Measurements from ENCODE around the gene MAG.
A peak's percentile ranks its signal among the peaks of the same experiment; 100 is the strongest.

The MAG gene

DNA sequence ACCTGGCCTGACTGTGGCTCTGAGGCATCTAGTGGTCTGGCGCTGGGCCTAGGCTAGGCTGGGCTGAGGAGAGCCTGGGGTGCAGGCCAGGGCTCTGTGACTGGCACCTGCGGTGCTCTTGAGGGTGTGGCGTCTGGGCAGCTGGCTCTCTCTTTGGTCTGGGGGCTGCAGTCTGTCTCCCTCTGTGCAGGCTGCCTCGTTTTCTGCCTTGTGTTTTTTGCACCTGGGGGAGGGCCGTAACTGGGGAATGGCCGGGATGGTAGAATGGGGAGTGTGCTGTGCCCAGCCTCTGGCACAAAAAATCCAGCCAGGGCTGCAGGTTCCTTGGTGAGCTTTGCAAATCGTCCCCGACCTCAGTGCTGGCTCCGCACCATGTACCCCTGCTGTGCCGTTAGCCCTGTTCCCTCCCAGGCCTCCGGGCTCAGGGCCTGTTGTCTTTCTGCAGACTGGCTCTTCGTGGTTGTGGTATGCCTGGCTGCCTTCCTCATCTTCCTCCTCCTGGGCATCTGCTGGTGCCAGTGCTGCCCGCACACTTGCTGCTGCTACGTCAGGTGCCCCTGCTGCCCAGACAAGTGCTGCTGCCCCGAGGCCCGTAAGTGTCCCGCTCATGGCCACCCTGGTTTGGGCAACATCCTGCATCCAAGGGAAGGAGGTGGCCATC, 29.7 kb upstream of the MAG start:
- H3K4me3 ChIP-seq: no peak overlapping the region
- peak overlapping the region in 1 of 21 experiments; percentile 50 for H3K27ac ChIP-seq

DNA sequence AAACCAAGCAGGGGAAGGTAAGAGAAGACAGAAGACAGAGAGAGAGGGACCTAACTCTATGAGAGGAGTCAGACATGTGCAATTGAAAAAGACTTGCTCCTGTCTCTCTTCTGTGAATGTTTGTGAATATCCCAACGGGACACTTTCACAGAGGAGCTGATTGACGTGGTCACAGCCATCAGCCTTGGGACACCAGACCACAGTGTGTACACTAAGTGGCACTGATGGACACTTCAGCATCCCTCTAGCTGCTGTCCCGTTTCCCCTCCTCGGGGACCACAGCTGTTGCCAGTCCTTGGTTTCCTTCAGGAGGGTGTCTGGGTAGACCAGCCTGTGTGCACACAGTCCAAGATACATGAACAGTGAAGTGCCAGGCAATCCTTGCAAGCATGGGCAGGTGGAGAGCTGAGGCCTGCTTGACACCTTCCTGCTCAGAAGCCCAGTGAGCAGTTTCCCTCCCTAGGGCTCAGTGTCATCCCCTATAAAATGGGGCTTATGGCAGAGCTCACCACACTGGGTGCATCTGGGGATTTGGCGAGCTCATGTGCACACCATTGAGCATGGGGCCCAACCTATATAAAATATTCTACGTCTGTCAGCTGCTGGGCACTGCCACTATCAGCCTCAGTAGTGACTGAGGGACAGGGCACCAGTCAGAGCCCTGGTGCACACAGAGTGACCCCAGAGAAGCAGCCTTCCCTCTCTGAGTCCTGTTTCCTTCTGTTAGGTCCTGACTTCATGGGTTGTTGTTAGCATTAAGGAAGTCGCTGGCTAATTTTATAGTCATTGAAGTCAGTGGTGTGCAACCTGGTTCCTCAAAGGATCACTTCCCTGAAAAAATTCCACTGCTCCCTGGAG, 27.5 kb upstream of the MAG start:
- Histone ChIP-seq H3K27ac (peak overlapping the region in 6 of 21 experiments; percentile 5 to 55 (median 20)), H3K4me3 (no peak overlapping the region)

DNA sequence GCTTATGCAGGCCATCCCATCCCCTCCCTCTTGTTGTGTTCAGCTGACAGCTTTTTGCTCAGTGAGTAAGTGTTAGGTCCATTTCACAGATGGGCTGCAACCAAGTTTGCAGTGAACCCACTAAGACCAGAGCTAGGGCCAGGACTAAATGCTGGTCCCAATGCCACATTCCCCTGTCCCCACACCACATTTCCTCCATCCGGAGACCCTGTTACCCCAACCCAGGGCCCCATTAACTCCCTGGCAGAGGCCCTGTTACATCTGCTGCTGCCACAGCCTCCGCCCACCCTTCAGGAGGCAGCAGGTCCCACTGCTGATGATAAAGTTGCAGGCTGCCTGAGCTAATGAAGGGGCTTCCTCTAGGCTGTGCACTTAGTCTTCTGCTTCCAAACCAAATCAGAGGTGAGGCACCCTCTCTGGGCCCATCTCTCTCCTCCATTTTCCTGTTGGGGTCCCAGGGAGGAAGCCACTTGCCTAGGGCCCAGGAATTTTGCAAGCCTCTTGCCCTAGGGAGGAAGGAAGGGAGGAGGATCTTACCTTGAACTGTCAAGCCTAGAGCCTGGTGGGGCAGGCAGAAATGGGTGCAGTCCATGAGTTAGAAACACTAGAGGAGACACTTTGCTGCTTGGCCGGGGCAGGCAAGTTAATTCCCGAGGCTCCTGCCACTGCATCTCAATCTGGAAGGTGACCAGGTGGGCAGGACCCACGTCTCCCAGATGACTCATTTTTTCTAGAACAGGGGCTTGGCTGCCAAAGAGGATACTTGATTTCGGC, 26.6 kb upstream of the MAG start:
- Histone ChIP-seq H3K4me3 (no peak overlapping the region), H3K27ac (peak overlapping the region in 12 of 21 experiments; percentile 5 to 90 (median 30))

DNA sequence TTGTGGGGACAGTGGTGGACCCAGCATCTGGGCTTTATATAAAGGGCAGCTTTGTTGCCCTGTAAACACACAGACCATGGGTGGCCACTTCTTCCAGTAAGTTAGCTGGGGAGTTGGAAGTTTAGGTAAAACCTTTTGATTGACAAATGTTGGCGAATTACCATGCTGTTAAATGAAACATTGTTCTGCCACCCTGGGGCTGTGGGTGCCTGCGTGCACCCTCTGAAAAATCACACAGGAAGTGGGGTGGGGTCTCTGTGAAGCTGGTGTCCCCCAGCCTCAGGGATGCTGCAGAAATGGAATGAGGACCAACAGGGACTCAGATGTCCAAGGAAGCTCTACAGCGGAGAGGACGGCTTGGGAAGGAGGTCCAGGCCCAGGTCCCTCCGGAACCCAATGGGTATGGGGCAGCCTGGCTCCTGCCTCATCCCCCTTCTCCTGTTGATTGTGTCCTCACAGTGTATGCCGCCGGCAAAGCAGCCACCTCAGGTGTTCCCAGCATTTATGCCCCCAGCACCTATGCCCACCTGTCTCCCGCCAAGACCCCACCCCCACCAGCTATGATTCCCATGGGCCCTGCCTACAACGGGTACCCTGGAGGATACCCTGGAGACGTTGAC, 26.0 kb upstream of the MAG start:
- Histone ChIP-seq H3K4me3 (no peak overlapping the region), H3K27ac (peak overlapping the region in 10 of 21 experiments; percentile 3 to 96 (median 46))

DNA sequence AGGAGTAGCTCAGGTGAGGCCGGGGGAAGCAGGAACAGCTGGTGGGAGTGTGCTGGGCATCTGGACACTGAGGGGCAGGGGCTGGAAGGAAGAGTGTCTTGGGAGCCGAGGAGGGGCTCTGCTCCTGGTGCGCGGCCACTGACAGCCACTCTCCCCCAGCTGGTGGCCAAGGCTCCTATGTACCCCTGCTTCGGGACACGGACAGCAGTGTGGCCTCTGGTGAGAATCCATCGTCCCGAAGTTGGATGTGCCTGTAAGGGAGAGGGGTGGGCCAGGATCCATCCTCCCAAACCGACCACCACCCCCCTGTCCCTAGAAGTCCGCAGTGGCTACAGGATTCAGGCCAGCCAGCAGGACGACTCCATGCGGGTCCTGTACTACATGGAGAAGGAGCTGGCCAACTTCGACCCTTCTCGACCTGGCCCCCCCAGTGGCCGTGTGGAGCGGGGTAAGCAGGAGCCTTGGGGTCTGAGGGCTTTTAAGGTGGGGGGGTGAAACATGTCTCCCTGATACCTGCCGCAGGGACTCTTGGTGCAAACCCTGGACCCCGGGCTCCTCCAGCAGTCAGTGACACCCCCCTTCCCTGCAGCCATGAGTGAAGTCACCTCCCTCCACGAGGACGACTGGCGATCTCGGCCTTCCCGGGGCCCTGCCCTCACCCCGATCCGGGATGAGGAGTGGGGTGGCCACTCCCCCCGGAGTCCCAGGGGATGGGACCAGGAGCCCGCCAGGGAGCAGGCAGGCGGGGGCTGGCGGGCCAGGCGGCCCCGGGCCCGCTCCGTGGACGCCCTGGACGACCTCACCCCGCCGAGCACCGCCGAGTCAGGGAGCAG, 25.2 kb upstream of the MAG start:
- peak overlapping the region; percentile 86 to 98 (median 95) for H3K27ac ChIP-seq
- peak overlapping the region; percentile 51 to 95 (median 72) for H3K4me3 ChIP-seq

DNA sequence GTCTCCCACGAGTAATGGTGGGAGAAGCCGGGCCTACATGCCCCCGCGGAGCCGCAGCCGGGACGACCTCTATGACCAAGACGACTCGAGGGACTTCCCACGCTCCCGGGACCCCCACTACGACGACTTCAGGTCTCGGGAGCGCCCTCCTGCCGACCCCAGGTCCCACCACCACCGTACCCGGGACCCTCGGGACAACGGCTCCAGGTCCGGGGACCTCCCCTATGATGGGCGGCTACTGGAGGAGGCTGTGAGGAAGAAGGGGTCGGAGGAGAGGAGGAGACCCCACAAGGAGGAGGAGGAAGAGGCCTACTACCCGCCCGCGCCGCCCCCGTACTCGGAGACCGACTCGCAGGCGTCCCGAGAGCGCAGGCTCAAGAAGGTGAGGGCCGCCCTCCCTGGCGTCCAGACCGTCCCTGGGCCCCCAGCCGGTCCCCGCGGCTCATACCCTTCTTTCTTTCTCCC, 24.6 kb upstream of the MAG start:
- H3K4me3 ChIP-seq: peak overlapping the region; percentile 51 to 95 (median 72)
- H3K27ac ChIP-seq: peak overlapping the region; percentile 86 to 98 (median 95)

DNA sequence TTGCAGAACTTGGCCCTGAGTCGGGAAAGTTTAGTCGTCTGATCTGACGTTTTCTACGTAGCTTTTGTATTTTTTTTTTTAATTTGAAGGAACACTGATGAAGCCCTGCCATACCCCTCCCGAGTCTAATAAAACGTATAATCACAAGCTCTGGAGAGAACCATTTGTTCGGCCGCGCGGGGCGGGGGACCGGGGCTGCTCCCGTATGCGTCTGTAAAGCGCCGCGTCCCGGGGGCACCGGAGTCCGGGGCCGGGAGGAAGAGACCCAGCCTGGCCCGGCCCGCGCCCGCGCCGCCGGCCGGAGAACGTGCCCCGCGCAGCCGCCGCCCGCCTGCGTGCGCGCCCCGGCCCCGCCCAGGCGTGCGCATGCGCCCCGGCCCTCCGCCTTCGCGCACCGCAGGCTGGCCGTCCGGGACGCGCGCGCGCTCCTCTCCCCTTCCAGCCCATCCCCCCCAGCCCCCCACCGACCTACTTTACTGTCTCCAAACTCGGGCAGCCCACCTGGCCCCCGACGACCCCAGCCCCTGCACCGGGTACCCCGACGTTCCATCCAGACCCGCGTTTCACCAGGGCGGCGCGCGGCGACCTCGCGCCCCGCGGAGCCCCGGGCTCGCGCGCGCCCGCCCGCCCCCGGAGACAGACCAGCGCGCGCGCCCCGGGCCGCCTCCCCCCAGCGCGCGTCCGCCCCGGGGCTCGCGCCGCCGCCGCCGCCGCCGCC, 24.0 kb upstream of the MAG start:
- H3K27ac ChIP-seq: peak overlapping the region; percentile 86 to 98 (median 95)

DNA sequence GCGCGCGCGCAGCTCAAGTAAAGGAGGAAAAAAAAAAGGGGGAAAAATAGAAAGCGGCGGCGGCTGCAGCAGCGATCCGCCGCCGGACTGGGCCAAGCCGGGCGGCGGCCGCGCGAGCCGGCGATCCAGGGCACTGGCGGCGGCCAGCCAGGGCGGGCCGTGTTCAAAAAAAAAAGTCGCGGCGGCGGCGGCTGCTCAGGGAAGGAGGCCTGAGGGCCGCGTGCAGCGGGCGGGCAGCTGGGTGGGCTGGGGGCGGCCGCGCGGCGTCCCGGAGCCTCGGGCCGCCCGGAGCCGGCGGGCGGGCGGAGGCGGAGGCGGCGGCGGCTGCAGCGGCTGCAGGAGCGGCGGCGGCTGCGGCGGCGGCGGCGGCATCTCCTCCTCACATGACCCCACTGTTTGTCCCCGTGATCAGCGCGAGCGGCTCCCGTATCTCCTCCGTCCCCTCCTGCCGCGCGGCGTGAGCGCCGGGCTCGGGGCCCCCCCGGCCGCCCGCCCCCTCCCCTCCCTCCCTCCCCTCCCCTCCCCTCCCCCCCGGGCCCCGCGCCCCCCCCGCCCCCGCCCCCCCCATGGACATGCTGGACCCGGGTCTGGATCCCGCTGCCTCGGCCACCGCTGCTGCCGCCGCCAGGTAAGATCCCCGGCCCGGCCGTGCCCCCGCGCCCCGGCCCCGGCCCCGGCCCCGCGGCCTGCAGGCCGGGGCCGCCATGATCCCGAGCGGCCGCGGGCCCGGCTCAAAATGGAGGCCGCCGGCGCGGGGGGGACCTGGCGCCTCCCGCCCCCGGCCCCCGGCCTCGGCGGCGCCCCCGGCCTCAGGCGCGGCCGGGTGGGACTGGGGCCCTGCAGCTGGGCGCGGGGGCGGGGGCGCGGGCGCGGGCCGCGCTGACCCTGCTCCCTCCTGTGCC, 23.2 kb upstream of the MAG start, which contains the start of gene USF2:
Gene USF2, plus strand, starts transcription at position 427 of the 902 bp plus-strand sequence. Its CDS starts 140 bp downstream, at position 567.
- Histone ChIP-seq H3K27ac (peak within 1 kb of the TSS; percentile 86 to 98 (median 95)), H3K4me3 (peak within 1 kb of the TSS; percentile 51 to 95 (median 72))

More for the DNA sequence above, 24.0 kb upstream of the MAG start:
- H3K4me3 ChIP-seq: peak overlapping the region; percentile 51 to 95 (median 72)

DNA sequence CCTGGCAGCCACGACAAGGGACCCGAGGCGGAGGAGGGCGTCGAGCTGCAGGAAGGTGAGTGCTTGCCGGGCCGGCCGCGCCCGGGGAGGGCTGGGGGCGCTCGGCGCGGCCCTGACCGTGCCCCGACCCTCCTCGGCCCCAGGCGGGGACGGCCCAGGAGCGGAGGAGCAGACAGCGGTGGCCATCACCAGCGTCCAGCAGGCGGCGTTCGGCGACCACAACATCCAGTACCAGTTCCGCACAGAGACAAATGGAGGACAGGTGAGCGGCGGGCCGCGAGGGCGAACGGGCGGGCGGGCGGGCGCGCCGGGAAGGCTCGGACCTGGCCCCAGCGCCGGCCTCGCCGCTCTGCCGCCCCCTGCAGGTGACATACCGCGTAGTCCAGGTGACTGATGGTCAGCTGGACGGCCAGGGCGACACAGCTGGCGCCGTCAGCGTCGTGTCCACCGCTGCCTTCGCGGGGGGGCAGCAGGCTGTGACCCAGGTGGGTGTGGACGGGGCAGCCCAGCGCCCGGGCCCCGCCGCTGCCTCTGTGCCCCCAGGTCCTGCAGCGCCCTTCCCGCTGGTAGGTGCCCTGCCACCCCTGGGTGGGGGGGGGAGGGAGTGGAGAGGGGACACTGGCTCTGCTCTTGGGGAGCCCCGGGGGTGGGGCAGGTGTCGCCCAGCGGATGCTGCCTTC, 22.4 kb upstream of the MAG start:
- peak overlapping the region; percentile 43 to 81 (median 67) for H3K4me3 ChIP-seq

DNA sequence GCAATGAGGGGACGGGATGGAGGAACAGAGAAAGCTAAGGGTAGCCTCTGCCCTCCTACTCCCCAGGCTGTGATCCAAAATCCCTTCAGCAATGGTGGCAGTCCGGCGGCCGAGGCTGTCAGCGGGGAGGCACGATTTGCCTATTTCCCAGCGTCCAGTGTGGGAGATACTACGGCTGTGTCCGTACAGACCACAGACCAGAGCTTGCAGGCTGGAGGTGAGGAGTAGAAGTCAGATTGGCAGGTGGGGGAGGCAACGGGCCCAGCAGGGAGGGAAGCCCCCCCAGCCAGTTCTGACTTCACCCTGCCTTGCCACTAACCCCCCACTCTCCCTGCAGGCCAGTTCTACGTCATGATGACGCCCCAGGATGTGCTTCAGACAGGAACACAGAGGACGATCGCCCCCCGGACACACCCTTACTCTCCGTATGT, 21.6 kb upstream of the MAG start:
- H3K4me3 ChIP-seq: peak overlapping the region in 1 of 7 experiments; percentile 43
- peak overlapping the region in 5 of 21 experiments; percentile 91 to 98 (median 92) for H3K27ac ChIP-seq

More for the DNA sequence above, 22.4 kb upstream of the MAG start:
- H3K27ac ChIP-seq: peak overlapping the region; percentile 75 to 98 (median 92)

DNA sequence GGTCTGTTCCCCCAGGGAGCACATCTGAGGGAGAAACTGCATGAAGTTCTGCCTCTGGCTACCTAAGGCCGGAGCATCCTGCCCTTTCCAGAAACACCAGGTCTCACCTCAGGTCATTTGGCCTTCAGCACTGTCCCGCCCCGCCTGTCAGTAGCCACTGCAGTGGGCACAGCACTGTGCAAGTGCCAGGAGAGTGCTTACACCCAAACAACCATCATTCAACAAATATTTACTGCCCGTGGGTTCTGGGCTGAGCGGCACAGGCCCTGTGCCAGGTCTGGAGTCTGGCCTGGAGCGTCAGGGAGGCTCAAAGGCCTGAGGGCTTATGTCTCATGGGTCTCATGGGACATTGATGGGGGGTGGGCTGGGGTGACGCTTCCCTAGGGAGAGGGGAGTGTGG, 20.4 kb upstream of the MAG start:
- no peak overlapping the region for H3K4me3 ChIP-seq
- H3K27ac ChIP-seq: peak overlapping the region in 2 of 21 experiments; percentile 42 to 45

DNA sequence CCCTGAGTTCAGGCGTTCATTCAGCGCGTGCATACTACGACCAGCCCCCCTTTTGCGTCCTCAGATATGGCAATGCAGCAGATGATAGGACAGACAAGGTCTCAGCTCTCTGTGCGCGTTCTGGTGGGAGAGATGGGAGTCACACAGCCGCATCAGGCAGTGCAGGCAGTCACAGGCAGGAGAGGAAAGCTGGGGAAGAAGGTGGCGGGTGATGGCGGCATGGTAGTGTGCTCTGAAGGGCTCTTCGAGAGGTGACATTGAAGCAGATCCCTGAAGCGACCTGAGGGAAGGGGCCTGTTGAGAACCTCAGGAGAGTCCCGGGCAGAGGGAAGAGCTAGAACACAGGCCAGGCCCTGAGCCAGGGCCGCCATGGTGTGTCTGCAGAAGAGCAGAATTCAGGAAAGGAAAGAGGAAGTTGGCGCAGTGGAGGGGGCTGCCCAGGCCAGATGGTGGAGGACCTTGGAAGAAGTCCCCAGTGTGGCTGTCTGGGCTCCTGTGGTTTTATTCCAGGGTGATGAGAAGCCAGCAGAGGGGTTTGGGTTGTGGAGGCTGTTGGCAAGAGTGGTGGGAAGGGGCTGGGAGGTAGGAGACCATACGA, 19.7 kb upstream of the MAG start:
- H3K4me3 ChIP-seq: no peak overlapping the region
- peak overlapping the region in 2 of 21 experiments; percentile 23 to 45 for H3K27ac ChIP-seq

DNA sequence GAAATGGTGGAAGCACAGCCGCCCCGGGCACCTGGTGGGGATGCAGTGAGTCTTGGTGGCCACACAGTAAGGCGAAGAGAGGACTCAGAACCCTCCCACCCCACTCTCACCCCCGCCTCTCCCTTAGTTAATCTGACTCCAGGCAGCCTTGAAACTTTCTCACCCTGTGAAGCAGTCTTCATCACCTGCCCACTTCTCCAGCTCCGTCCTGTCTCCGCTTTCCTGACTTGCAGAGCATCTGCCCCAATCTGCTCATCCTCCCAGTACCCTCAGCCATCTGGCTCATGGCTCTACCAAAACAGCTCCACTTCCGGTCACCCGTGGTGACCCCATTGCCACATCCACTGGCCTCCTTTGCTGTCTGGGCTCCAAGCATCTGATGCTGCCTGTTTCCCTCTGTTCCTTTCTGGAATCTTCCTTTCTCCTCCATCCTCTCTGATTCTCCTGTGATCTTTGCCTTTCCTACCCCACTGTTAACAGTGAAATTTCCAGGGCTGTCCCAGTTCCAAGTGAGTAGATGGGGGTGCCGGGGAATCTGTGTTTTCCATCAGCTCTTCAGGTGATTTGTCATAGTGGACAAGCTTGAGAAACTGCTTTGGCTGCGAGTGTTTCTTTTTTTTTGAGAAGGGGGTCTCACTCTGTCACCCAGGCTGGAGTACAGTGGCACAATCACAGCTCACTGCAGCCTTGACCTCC, 18.9 kb upstream of the MAG start:
- H3K27ac ChIP-seq: peak overlapping the region in 1 of 21 experiments; percentile 29
- H3K4me3 ChIP-seq: no peak overlapping the region

DNA sequence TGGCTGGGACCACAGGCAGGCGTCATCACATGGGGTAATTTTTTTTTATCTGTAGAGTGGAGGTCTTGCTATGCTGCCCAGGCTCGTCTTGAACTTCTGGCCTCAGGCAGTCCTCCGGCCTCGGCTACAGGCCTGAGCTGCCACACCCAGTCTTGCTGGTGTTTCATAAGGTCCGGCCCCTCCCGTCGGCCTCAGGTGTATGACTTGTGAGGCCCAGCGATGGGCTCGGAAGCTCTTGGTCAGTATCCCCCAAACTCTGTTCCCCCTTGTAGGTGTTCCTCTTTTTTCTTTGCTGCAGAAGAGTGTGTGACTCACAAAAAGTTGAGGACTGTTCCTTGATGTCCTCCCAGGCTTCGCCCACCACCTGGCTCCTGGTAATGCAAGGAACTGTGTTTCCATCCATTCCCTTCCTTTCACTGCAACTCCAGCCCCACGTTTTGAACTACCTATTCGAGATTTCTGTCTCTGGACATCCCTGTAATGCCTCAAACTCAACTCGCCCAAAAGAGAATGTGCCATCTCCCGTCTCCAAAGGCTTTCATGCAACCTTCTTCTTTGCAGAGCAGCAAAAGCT, 18.2 kb upstream of the MAG start:
- Histone ChIP-seq H3K4me3 (no peak overlapping the region), H3K27ac (peak overlapping the region in 2 of 21 experiments; percentile 6 to 14)

DNA sequence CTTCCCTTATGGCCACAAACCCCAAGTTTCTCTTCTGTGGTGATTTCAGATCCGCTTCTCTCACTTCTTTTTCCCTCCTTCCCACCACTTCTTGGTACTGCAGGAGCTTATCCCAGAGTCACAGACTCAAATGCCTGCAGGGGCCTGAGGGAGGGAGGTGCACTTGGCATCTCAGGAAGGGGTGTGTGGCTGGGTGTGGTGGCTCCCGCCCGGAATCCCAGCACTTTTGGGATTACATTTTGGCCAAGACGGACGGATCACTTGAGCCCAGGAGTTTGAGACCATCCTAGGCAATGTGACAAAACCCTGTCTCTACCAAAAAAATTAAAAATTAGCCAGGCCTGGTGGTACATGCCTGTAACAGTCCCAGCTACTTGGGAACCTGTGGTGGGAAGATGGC, 17.6 kb upstream of the MAG start:
- H3K4me3 ChIP-seq: no peak overlapping the region

More for the DNA sequence above, 17.6 kb upstream of the MAG start:
- peak overlapping the region in 1 of 21 experiments; percentile 14 for H3K27ac ChIP-seq

Data from skin epidermis (tissue), 12 donors.